Cardiac muscle cell (in vitro differentiated cells and primary cell): Measurements from ENCODE around the gene SUPT4H1. TPM values are rescaled to one million over a fixed set of nuclear protein-coding genes. Genes with fewer than 3 reads are reported as not detected.

Experiments
- DNase-seq, 2 donors: peaks; one replicate each; pipeline versions ENCODE4 v3.0.0 to v3.0.0-alpha.2; 2010 to 2017; ENCODE audit warnings: low read depth in 1 of 2, low spot score in 1 of 2
- H3K27ac ChIP-seq: fragments of 200-600 bp; sonication (generic); 2 replicates; pipeline ENCODE4 v1.5.1; 2016
- H3K27me3 ChIP-seq: fragments of 200-600 bp; sonication (generic); 2 replicates; pipeline ENCODE4 v1.6.0; 2016; ENCODE audit warnings: control low read depth
- H3K36me3 ChIP-seq: fragments of 200-600 bp; sonication (generic); 2 replicates; pipeline ENCODE4 v1.5.1; 2016; ENCODE audit warnings: control low read depth
- H3K4me1 ChIP-seq: fragments of 200-600 bp; sonication (generic); 2 replicates; pipeline ENCODE4 v1.8.1; 2017; ENCODE audit warnings: low read depth, mild to moderate bottlenecking, mixed run types
- H3K4me3 ChIP-seq: fragments of 200-600 bp; sonication (generic); 2 replicates; pipeline ENCODE4 v1.5.1; 2016; ENCODE audit warnings: mild to moderate bottlenecking
- H3K9me3 ChIP-seq: fragments of 200-600 bp; sonication (generic); 2 replicates; pipeline ENCODE4 v1.5.1; 2017; ENCODE audit warnings: low read depth, mild to moderate bottlenecking, control low read depth
- CTCF ChIP-seq: IDR thresholded peaks from 2 replicates; pipeline ENCODE4 v1.5.1; 2012; ENCODE audit warnings: low read depth, mild to moderate bottlenecking, low read length
- polyA plus RNA-seq: library from polyadenylated mRNA; unstranded; fragments of >200 nt; fragmentation: Nextera tagmentation; extraction: Ambion mirVana; gene quantifications from 2 replicates; pipeline ENCODE4 v1.2.1, GENCODE V29; 2016
- total RNA-seq: library from RNA; depleted of rRNA; stranded (reverse); fragments of >200 nt; gene quantifications from 2 replicates; pipeline ENCODE4 v1.2.3, GENCODE V29; 2016

The SUPT4H1 gene
- total and polyA plus RNA-seq, 2 experiments from 2014 or later: 97.9 to 152 TPM

- no peak overlapping the region for H3K27ac ChIP-seq
- no peaks in the 10 kb centered on the region for H3K9me3 ChIP-seq
- TF ChIP-seq CTCF: no peak
- H3K4me1 ChIP-seq: no peaks in the 10 kb centered on the region
- no peaks in the 10 kb centered on the region for H3K36me3 ChIP-seq
- no peak for DNase-seq
- no peak overlapping the region for H3K4me3 ChIP-seq
- H3K27me3 ChIP-seq: no peaks in the 10 kb centered on the region
These were observed 39.9 kb downstream of the SUPT4H1 start for GRCh38 chr17:58312021-58312630.

- TF ChIP-seq CTCF: no peak
- no peak for DNase-seq
These were observed 40.5 kb downstream of the SUPT4H1 start for GRCh38 chr17:58311429-58311894.

GRCh38 chr17:58310511-58311428 is 41.2 kb downstream of the SUPT4H1 start:
- no peaks in the 10 kb centered on the region for H3K9me3 ChIP-seq
- H3K27me3 ChIP-seq: no peaks in the 10 kb centered on the region
- H3K27ac ChIP-seq: no peak overlapping the region
- no peak for TF ChIP-seq CTCF
- no peak overlapping the region for H3K4me3 ChIP-seq
- no peaks in the 10 kb centered on the region for H3K4me1 ChIP-seq
- no peaks in the 10 kb centered on the region for H3K36me3 ChIP-seq
- DNase-seq: no peak

More at GRCh38 chr17:58311429-58311894, 40.5 kb downstream of the SUPT4H1 start:
- H3K36me3 ChIP-seq: no peaks in the 10 kb centered on the region
- no peak overlapping the region for H3K4me3 ChIP-seq
- no peaks in the 10 kb centered on the region for H3K4me1 ChIP-seq
- H3K27ac ChIP-seq: no peak overlapping the region
- H3K9me3 ChIP-seq: no peaks in the 10 kb centered on the region
- no peaks in the 10 kb centered on the region for H3K27me3 ChIP-seq

GRCh38 chr17:58309918-58310259 is 42.1 kb downstream of the SUPT4H1 start:
- DNase-seq: no peak

More at GRCh38 chr17:58309918-58310259, 42.1 kb downstream of the SUPT4H1 start:
- H3K27ac ChIP-seq: no peak overlapping the region
- no peak overlapping the region for H3K4me3 ChIP-seq
- no peaks in the 10 kb centered on the region for H3K4me1 ChIP-seq
- TF ChIP-seq CTCF: no peak
- H3K27me3 ChIP-seq: no peaks in the 10 kb centered on the region
- H3K36me3 ChIP-seq: no peaks in the 10 kb centered on the region
- no peaks in the 10 kb centered on the region for H3K9me3 ChIP-seq
